ENCODE data around the gene B3GAT1. TPM values are rescaled to one million over a fixed set of nuclear protein-coding genes. Genes with fewer than 3 reads are reported as not detected.
A peak's percentile ranks its signal among the peaks of the same experiment; 100 is the strongest.

The B3GAT1 gene
- total and polyA plus RNA-seq, 12 donors, result 0.04 to 0.60 (median 0.08) TPM; not detected in 6

DNA sequence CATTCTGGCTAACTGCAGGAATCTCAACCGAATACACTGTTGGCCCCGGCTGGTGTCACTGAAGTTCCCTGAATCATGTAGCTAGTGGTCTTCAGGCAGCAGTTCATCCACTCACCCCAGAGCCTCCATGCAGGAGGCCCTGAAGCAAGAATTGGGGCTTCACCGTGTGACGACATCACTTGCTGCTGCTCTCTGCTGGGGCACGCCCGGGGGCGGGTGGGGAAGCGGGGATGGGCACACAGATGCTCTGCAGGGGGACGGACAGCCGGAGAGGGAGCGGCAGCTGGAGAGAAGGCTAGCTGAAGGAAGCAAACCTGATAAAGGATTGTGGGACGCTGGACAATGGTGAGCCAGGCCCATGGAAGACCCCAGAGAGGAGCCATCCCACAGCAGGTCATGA is 17.0 kb downstream of the B3GAT1 start:
- intact Hi-C loops (cut with DNase I), result no loop called here
- WGBS, 2 donors, result 53 to 85% methylated on average over 12 of the region's 12 CpGs
- Histone ChIP-seq H3K27me3 (peaks cover 0 to 74% (median 37%) of the 10 kb centered on the region in 7 donors), H3K27ac (no peak overlapping the region), H3K9me3 (no peaks in the 10 kb centered on the region), H3K4me1 (no peaks in the 10 kb centered on the region), H3K4me3 (no peak overlapping the region), H3K36me3 (no peaks in the 10 kb centered on the region)
- no peak for ATAC-seq
- TF ChIP-seq, protein P1, sequence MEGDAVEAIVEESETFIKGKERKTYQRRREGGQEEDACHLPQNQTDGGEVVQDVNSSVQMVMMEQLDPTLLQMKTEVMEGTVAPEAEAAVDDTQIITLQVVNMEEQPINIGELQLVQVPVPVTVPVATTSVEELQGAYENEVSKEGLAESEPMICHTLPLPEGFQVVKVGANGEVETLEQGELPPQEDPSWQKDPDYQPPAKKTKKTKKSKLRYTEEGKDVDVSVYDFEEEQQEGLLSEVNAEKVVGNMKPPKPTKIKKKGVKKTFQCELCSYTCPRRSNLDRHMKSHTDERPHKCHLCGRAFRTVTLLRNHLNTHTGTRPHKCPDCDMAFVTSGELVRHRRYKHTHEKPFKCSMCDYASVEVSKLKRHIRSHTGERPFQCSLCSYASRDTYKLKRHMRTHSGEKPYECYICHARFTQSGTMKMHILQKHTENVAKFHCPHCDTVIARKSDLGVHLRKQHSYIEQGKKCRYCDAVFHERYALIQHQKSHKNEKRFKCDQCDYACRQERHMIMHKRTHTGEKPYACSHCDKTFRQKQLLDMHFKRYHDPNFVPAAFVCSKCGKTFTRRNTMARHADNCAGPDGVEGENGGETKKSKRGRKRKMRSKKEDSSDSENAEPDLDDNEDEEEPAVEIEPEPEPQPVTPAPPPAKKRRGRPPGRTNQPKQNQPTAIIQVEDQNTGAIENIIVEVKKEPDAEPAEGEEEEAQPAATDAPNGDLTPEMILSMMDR (IDR thresholded peaks at IDR 0.05), result no peak
- DNase-seq, result no peak

DNA sequence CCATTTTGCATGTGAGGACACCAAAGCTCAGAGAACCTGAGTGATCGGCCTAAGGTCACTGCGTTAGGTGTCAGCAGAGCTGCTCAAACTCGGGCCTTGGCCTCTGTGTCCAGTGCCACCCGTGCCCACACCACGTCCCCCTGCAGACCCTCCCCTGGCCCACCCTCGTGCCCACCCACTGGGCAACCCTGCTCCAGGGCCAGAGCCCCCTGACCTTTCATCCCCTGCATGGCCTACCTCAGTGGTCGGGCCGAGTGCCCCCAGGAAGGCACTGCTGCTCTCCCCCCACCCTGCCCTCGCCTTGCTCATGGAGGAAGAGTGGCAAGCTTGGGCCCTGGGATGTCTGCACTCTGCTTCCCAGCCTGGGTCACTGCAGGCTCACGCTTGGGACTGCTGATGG is 17.7 kb downstream of the B3GAT1 start:
- intact Hi-C loops (cut with DNase I), result no loop called here
- Histone ChIP-seq H3K36me3 (no peaks in the 10 kb centered on the region), H3K27me3 (peaks cover 0 to 74% (median 38%) of the 10 kb centered on the region in 7 donors), H3K27ac (no peak overlapping the region), H3K4me1 (no peaks in the 10 kb centered on the region), H3K9me3 (no peaks in the 10 kb centered on the region), H3K4me3 (no peak overlapping the region)
- ATAC-seq (no peak), DNase-seq (no peak)
- WGBS, 2 donors, result 75 to 85% methylated on average over 10 of the region's 10 CpGs
- TF ChIP-seq, protein P1 (IDR thresholded peaks at IDR 0.05), result no peak

DNA sequence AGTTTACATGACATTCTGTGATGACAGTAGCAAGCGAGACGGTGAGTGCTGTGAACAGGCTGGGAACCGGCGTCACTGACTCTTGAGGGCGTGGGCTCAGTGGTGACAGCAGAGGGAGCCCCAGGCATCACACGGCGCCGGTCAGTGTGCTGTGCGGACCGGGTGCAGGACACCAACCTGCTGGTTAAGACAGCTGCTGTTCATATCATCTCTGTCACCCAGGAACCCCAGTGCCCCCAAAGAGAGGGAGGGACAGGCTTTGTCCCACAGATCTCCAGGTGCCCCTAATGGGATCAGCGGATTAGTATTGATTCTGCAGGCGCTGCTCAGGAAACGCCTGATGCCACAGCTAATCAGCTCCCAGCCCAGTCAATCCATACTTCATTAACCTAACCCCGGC is 18.4 kb downstream of the B3GAT1 start:
- ATAC-seq, result peak in 6 of 8 donors; percentile 33 to 69 (median 52)
- WGBS, 2 donors, result 21 to 27% methylated on average over 14 of the region's 14 CpGs

DNA sequence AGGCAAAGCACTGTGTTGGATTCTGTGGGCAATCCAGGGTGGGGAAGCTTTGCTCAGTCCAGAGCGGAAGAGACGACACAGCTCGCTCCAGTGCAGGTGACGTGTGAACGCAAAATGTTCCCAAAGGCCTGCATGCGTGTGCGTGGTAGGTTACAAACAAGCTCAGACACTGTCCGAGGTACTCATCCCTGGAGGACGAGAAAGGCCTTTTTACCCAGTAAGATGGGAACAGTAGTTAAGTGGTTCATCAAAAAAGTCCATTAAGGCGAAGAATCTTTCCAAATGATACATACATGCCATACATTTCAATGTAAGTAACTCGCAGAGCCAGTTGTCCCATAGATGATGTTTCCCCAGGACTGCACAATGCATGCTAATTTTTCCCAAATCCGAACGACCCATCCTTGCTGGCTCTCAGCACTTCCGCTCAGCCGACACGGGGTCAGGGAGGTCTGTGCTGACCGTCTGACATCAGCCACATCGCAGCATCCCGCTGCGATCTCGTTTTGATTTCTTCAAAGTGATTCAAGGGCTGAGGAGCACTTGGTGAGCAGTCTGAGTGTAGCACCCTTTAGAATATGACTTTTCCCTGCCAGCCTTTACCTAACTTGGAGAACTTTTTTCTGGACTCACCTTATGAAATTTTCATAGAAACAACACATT is 19.0 kb downstream of the B3GAT1 start:
- Histone ChIP-seq H3K4me3 (no peak overlapping the region), H3K27me3 (peaks cover 0 to 76% (median 33%) of the 10 kb centered on the region in 7 donors), H3K4me1 (no peaks in the 10 kb centered on the region), H3K9me3 (no peaks in the 10 kb centered on the region), H3K27ac (no peak overlapping the region), H3K36me3 (no peaks in the 10 kb centered on the region)
- WGBS, 2 donors, result 78 to 79% methylated on average over 21 of the region's 21 CpGs
- intact Hi-C loops (cut with DNase I), result no loop called here
- ATAC-seq, result no peak
- TF ChIP-seq, protein P1 (IDR thresholded peaks at IDR 0.05), result no peak
- DNase-seq, result no peak

More for the DNA sequence above, 18.4 kb downstream of the B3GAT1 start:
- H3K27ac ChIP-seq, result no peak overlapping the region
- H3K9me3 ChIP-seq, result no peaks in the 10 kb centered on the region
- TF ChIP-seq, protein P1 (IDR thresholded peaks at IDR 0.05), result peak in 7 of 9 donors; percentile 21 to 39 (median 26)
- H3K36me3 ChIP-seq, result no peaks in the 10 kb centered on the region
- no peaks in the 10 kb centered on the region for H3K4me1 ChIP-seq
- H3K27me3 ChIP-seq, result peaks cover 0 to 74% (median 32%) of the 10 kb centered on the region in 7 donors
- H3K4me3 ChIP-seq, result no peak overlapping the region
- intact Hi-C loops (cut with DNase I), result no loop called here
- no peak for DNase-seq

Data from heart right ventricle (tissue), 16 donors.